HepG2 (cell line): ENCODE results near the gene SIX3. TPM values are rescaled to one million over a fixed set of nuclear protein-coding genes. Genes with fewer than 3 reads are reported as not detected.
A peak's percentile ranks its signal among the peaks of the same experiment; 100 is the strongest.

ENCODE experiments used
- AGO1 ChIP-seq: fragments of 200-400 bp; formaldehyde crosslinking; IDR thresholded peaks from 2 replicates; pipeline ENCODE4 v1.6.1; 2017; ENCODE audit warnings: mild to moderate bottlenecking, low read depth, low read length, moderate library complexity; ENCODE audit not compliant: poor library complexity, severe bottlenecking
- ARNT2 ChIP-seq: sonication (generic); formaldehyde crosslinking; IDR thresholded peaks from 2 replicates; pipeline ENCODE4 v1.8.0; 2022; ENCODE audit warnings: mild to moderate bottlenecking, low read depth, missing genetic modification reagents, moderate library complexity
- CAMTA2 ChIP-seq: sonication (generic); formaldehyde crosslinking; IDR thresholded peaks from 2 replicates; pipeline ENCODE4 v1.4.0; 2020; ENCODE audit warnings: mild to moderate bottlenecking, missing genetic modification reagents, borderline replicate concordance
- MEIS2 ChIP-seq: sonication (generic); formaldehyde crosslinking; IDR thresholded peaks from 2 replicates; pipeline ENCODE4 v1.9.0; 2021; ENCODE audit warnings: mild to moderate bottlenecking, missing genetic modification reagents
- MYC ChIP-seq: sonication (generic); formaldehyde crosslinking; IDR thresholded peaks from 2 replicates; pipeline ENCODE4 v1.9.0; 2021; ENCODE audit warnings: missing genetic modification reagents, borderline replicate concordance
- PAWR ChIP-seq: sonication (generic); formaldehyde crosslinking; IDR thresholded peaks from 2 replicates; pipeline ENCODE4 v1.4.0; 2020; ENCODE audit warnings: missing genetic modification reagents, mild to moderate bottlenecking, borderline replicate concordance
- SP4 ChIP-seq: sonication (generic); formaldehyde crosslinking; IDR thresholded peaks from 2 replicates; pipeline ENCODE4 v1.8.1; 2023; ENCODE audit warnings: mild to moderate bottlenecking, missing genetic modification reagents
- ZNF446 ChIP-seq: sonication (generic); formaldehyde crosslinking; IDR thresholded peaks from 2 replicates; pipeline ENCODE4 v1.5.0; 2020; ENCODE audit warnings: mild to moderate bottlenecking, missing genetic modification reagents
- ZNF777 ChIP-seq: sonication (generic); formaldehyde crosslinking; IDR thresholded peaks from 2 replicates; pipeline ENCODE4 v1.4.0; 2020; ENCODE audit warnings: missing genetic modification reagents
- ZSCAN20 ChIP-seq: sonication (generic); formaldehyde crosslinking; IDR thresholded peaks from 2 replicates; pipeline ENCODE4 v1.4.0; 2020; ENCODE audit warnings: missing genetic modification reagents, mild to moderate bottlenecking, borderline replicate concordance
- polyA plus RNA-seq, 8 experiments: library from polyadenylated mRNA; depleted of rRNA in 3 of 8; stranded (reverse) in 7 of 8; unstranded in 1 of 8; fragments of >200 nt; fragmentation: Illumina TruSeq in 4 of 8; extraction: Trizol in 4 of 8; gene quantifications; 2 replicates each; pipeline versions ENCODE4 v1.2.1 to v1.2.3, GENCODE V29; 2011 to 2016; ENCODE audit warnings: low read depth in 4 of 8, missing spikeins in 1 of 8, mixed read lengths in 1 of 8; ENCODE audit not compliant: insufficient read depth in 1 of 8
- total RNA-seq, 5 experiments: library from RNA; depleted of rRNA; stranded (reverse); fragments of >200 nt; fragmentation: Illumina TruSeq; extraction: Trizol; gene quantifications; 2 replicates each; pipeline ENCODE4 v1.2.3, GENCODE V29; 2016; ENCODE audit warnings: low read depth in 1 of 5
- TF ChIP-seq, protein P1 (sequence below): sonication (generic); formaldehyde crosslinking; conservative IDR thresholded peaks from 2 replicates; pipeline ENCODE4 v1.4.0; 2020; ENCODE audit warnings: missing genetic modification reagents
- TF ChIP-seq, protein P2 (sequence below): IDR thresholded peaks from 2 replicates; pipeline ENCODE4 v1.6.1; 2016; ENCODE audit warnings: missing compliant biosample characterization, missing genetic modification reagents, borderline replicate concordance
- TF ChIP-seq, protein P3 (sequence below): sonication (generic); formaldehyde crosslinking; IDR thresholded peaks from 2 replicates; pipeline ENCODE4 v1.9.0; 2022; ENCODE audit warnings: missing genetic modification reagents, mild to moderate bottlenecking, borderline replicate concordance
- TF ChIP-seq, protein P4 (sequence below): IDR thresholded peaks from 2 replicates; pipeline ENCODE4 v1.4.0; 2020; ENCODE audit warnings: mild to moderate bottlenecking, missing genetic modification reagents
- TF ChIP-seq, protein P5 (sequence below): sonication (generic); formaldehyde crosslinking; IDR thresholded peaks from 2 replicates; pipeline ENCODE4 v1.4.0; 2020; ENCODE audit warnings: mild to moderate bottlenecking, missing genetic modification reagents

Gene SIX3
- total and polyA plus RNA-seq, 2 of the 13 experiments (the other 11 are each of a cell fraction or from before 2014, with no cell fraction given) = not detected

DNA sequence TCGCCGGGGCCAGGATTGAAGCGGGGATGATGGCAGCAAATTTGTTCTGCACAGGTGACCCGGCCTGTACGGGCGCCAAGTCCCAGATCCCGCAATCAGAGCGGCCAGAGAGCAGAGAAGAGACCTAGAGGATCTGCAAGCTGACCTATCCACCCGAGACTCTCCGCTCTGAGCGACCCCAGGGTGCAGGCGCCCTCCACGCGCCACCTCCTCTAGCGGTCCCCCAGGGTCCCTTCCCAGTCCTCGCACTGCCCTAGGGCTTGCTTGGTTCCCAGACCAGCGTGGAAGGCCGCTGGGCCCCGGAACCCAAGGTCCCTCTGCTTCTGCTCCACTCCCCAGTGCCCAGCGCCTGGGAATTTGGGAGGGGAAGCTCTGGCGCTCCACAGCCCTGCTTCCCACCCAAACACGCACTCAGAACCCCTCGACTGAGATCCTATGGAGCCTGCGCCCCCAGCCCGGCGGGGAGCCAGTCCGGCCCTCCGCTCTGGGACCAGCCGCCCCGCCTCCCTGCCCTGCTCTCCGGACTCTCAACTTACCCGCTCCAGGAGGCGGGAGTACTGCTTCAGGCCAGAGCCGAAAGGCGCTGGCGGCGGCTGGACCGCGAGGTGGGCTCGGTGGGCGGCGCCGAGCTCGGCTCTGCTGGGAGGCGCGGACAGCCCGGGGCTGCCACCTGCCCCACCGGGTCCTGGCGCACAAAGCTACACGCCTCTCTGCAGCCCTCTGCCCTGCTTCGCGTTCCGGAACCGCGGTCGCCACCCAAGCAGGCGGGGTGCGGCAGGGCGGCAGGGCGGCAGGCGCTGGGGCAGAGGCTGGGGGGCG, 3.0 kb upstream of the SIX3 start (continued):
- TF ChIP-seq MYC (CRISPR knock-in tag) = peak; percentile 18; the same call in 1 of the 2 replicates
- peak; percentile 58 for TF ChIP-seq AGO1
- TF ChIP-seq, protein P1, sequence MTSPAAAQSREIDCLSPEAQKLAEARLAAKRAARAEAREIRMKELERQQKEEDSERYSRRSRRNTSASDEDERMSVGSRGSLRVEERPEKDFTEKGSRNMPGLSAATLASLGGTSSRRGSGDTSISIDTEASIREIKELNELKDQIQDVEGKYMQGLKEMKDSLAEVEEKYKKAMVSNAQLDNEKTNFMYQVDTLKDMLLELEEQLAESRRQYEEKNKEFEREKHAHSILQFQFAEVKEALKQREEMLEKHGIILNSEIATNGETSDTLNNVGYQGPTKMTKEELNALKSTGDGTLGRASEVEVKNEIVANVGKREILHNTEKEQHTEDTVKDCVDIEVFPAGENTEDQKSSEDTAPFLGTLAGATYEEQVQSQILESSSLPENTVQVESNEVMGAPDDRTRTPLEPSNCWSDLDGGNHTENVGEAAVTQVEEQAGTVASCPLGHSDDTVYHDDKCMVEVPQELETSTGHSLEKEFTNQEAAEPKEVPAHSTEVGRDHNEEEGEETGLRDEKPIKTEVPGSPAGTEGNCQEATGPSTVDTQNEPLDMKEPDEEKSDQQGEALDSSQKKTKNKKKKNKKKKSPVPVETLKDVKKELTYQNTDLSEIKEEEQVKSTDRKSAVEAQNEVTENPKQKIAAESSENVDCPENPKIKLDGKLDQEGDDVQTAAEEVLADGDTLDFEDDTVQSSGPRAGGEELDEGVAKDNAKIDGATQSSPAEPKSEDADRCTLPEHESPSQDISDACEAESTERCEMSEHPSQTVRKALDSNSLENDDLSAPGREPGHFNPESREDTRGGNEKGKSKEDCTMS (CRISPR knock-in tag) = 0 out of 2 replicates have a peak, but pooled peaks have one; percentile 8
- TF ChIP-seq MEIS2 (CRISPR knock-in tag) = 0 out of 2 replicates have a peak, but pooled peaks have one; percentile 19
- 0 out of 2 replicates have a peak, but pooled peaks have one; percentile 7 for TF ChIP-seq ZSCAN20 (CRISPR knock-in tag)
- TF ChIP-seq, protein P2, sequence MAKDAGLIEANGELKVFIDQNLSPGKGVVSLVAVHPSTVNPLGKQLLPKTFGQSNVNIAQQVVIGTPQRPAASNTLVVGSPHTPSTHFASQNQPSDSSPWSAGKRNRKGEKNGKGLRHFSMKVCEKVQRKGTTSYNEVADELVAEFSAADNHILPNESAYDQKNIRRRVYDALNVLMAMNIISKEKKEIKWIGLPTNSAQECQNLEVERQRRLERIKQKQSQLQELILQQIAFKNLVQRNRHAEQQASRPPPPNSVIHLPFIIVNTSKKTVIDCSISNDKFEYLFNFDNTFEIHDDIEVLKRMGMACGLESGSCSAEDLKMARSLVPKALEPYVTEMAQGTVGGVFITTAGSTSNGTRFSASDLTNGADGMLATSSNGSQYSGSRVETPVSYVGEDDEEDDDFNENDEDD (CRISPR knock-in tag) = peak; percentile 63; the same call in 1 of the 2 replicates
- no peak for TF ChIP-seq PAWR (CRISPR knock-in tag)
- TF ChIP-seq ZNF446 = peak; percentile 79
- 0 out of 2 replicates have a peak, but pooled peaks have one; percentile 20 for TF ChIP-seq CAMTA2 (CRISPR knock-in tag)
- TF ChIP-seq ARNT2 (CRISPR knock-in tag) = peak; percentile 60; the same call in 1 of the 2 replicates
- TF ChIP-seq, protein P3, sequence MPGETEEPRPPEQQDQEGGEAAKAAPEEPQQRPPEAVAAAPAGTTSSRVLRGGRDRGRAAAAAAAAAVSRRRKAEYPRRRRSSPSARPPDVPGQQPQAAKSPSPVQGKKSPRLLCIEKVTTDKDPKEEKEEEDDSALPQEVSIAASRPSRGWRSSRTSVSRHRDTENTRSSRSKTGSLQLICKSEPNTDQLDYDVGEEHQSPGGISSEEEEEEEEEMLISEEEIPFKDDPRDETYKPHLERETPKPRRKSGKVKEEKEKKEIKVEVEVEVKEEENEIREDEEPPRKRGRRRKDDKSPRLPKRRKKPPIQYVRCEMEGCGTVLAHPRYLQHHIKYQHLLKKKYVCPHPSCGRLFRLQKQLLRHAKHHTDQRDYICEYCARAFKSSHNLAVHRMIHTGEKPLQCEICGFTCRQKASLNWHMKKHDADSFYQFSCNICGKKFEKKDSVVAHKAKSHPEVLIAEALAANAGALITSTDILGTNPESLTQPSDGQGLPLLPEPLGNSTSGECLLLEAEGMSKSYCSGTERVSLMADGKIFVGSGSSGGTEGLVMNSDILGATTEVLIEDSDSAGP (CRISPR knock-in tag) = peak; percentile 58; the same call in 1 of the 2 replicates
- TF ChIP-seq, protein P4, sequence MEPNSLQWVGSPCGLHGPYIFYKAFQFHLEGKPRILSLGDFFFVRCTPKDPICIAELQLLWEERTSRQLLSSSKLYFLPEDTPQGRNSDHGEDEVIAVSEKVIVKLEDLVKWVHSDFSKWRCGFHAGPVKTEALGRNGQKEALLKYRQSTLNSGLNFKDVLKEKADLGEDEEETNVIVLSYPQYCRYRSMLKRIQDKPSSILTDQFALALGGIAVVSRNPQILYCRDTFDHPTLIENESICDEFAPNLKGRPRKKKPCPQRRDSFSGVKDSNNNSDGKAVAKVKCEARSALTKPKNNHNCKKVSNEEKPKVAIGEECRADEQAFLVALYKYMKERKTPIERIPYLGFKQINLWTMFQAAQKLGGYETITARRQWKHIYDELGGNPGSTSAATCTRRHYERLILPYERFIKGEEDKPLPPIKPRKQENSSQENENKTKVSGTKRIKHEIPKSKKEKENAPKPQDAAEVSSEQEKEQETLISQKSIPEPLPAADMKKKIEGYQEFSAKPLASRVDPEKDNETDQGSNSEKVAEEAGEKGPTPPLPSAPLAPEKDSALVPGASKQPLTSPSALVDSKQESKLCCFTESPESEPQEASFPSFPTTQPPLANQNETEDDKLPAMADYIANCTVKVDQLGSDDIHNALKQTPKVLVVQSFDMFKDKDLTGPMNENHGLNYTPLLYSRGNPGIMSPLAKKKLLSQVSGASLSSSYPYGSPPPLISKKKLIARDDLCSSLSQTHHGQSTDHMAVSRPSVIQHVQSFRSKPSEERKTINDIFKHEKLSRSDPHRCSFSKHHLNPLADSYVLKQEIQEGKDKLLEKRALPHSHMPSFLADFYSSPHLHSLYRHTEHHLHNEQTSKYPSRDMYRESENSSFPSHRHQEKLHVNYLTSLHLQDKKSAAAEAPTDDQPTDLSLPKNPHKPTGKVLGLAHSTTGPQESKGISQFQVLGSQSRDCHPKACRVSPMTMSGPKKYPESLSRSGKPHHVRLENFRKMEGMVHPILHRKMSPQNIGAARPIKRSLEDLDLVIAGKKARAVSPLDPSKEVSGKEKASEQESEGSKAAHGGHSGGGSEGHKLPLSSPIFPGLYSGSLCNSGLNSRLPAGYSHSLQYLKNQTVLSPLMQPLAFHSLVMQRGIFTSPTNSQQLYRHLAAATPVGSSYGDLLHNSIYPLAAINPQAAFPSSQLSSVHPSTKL (CRISPR knock-in tag) = peak; percentile 12; the same call in 1 of the 2 replicates
- TF ChIP-seq, protein P5, sequence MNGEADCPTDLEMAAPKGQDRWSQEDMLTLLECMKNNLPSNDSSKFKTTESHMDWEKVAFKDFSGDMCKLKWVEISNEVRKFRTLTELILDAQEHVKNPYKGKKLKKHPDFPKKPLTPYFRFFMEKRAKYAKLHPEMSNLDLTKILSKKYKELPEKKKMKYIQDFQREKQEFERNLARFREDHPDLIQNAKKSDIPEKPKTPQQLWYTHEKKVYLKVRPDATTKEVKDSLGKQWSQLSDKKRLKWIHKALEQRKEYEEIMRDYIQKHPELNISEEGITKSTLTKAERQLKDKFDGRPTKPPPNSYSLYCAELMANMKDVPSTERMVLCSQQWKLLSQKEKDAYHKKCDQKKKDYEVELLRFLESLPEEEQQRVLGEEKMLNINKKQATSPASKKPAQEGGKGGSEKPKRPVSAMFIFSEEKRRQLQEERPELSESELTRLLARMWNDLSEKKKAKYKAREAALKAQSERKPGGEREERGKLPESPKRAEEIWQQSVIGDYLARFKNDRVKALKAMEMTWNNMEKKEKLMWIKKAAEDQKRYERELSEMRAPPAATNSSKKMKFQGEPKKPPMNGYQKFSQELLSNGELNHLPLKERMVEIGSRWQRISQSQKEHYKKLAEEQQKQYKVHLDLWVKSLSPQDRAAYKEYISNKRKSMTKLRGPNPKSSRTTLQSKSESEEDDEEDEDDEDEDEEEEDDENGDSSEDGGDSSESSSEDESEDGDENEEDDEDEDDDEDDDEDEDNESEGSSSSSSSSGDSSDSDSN (CRISPR knock-in tag) = peak; percentile 73
- TF ChIP-seq ZNF777 (CRISPR knock-in tag) = peak; percentile 77
- TF ChIP-seq SP4 (CRISPR knock-in tag) = 0 out of 2 replicates have a peak, but pooled peaks have one; percentile 33
